ENCODE data around the gene IPMK.
"Not testable (repeated sequence)": the region's sequence is repeated elsewhere in the genome, so short reads cannot be mapped to it uniquely, and the experiment has no call there.

The IPMK gene

GRCh38 chr10:58229856-58230255 is 37.8 kb downstream of the IPMK start:
- not testable (repeated sequence) for DNase-seq (ENCODE audit: low read depth in 1 of 2, low spot score in 1 of 2)

DNA sequence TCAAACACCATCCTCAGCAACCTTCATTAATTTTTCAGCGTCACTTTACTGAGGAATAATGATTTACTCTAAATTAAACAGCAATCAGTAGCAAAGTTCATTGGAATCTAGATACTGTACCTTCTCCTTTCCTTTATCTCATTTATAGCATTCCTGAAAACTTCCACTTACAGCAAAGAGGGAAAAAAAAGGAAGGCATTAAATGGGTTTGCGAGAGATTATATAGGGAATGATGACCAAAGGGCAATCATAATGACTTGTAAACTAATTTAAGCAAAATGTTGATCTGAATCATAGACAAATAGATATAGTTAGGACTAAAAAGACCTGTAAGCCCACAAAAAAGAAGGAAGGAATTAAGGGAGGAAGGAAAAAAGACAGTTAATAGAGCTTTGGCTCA is 42.0 kb downstream of the IPMK start:
- no peak for DNase-seq (ENCODE audit: low read depth in 1 of 2, low spot score in 1 of 2)

DNA sequence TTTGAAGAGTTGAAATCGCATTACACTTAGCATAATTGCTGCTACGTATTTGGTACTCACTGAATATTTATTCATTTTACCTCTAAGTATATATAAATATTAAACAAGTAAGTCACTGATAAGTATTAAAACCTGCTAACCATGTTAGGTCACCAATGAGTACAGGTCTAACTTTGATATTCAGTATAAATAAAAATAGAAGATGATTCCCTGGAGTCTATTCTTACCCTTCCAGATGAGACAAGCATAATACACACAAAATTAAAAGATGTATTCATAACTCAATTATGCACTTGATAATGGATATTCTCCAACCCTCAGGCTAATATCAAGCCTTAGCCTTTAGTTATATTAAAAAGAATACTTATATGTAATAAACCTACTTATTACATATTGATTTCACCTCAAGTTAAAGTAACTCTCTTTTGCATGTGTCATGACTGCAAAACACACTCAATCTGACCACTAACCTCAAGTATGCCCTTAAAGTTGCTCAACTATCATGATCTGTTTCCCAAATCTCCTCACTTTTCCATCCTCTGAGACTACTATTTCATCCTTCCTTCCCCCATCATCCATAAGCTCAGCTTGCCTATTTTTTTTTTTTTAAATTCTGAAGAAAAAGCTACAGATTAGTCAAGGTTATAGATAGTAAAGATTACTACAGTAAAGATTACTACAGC is 46.8 kb downstream of the IPMK start:
- DNase-seq (ENCODE audit: low read depth in 1 of 2, low spot score in 1 of 2), result no peak

- DNase-seq (ENCODE audit: low read depth in 1 of 2, low spot score in 1 of 2), result no peak
These were observed 47.8 kb downstream of the IPMK start for GRCh38 chr10:58219875-58220274.

DNA sequence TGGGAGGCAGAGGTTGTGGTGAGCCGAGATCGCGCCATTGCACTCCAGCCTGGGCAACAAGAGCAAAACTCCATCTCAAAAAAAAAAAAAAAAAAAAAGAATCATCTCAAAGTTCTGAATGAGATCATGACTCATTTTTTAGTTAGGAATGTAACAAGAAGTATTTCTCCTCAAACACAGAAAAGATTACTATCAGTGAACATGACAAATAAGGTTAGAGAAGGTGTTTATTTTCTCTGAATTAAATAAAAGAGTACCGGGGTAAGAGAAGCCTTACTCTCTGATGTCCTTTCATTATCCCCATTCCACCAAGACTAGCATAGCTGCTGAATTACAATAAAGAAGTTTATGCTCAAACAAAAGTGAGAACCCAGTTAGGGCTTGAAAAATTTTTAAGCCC is 50.1 kb downstream of the IPMK start:
- DNase-seq (ENCODE audit: low read depth in 1 of 2, low spot score in 1 of 2), result no peak

DNA sequence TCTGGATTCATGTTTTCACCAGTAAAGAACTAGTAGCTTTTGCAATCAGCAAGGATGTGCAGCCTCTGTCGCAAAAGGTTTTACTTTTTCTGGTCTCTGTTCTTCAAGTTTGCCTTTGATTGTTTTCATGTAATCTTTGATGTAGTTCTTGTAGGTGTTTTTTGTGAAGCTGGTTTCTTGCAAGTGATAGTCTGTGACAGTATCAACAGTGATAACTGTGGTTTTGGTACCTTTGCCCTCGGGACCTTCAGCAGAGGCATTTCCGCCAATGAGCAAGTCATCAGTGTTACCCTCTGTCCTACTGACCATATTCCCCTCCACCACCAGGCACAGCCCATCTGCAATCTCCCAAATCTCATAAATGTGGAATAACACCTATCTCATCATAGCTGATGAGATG is 55.1 kb downstream of the IPMK start:
- DNase-seq (ENCODE audit: low read depth in 1 of 2, low spot score in 1 of 2), result no peak

DNA sequence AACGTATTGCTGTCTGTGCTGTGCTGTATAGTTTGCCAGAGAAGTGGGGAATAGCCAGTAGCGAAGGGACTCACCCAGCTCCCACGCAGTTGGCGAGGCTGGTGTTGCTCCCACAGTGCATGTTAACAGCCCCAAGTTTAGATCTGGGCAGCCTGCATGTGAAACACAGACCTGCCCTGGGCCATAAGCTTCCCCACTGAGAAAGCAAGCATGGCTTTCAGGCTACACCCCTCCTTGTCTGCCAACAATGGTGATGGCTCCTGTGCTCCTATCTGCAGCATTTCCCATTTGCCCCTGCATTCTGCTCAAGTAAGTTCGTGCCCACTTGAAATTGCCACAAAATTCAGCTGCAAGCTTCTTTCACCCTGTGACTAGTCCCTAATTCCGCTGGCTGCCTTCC is 57.5 kb downstream of the IPMK start:
- DNase-seq (ENCODE audit: low read depth in 1 of 2, low spot score in 1 of 2), result no peak

DNA sequence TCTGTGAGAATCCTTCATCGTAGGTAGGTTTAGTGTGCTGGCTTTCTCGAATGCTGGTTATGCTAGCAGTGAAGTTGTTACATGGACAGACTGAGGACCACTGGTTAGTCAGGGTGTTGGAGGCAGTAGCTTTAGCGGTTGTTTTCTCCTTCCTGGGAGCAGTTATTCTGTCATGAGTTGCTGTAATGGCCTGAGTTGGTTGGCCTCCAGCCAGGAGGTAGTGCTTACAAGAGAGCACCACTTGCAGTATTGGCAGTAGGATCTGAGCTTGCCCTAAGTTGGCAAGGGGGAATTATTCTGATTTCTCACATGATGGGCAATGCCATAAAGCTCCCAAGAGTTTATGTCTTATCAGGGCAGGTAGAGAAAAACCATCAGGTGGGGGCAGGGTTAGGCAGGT is 58.0 kb downstream of the IPMK start:
- DNase-seq (ENCODE audit: low read depth in 1 of 2, low spot score in 1 of 2), result no peak

DNA sequence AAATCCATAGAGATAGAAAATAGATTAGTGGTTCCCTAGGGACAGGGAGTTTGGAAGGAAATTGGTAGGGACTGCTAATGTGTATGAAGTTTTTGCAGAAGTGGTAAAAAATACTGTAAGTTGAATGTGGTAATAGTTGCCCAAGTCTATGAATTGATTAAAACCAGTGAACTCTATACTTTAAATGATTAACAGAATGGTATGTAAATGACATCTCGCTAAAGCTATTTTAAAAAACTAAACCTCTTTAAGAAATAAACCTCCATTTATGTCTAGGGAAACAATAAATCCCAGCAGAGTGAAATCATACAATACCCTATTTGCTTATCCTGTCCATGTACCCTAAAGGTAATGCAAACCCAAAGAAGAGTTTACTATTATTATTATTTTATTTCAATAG is 61.4 kb downstream of the IPMK start:
- DNase-seq (ENCODE audit: low read depth in 1 of 2, low spot score in 1 of 2), result no peak

DNA sequence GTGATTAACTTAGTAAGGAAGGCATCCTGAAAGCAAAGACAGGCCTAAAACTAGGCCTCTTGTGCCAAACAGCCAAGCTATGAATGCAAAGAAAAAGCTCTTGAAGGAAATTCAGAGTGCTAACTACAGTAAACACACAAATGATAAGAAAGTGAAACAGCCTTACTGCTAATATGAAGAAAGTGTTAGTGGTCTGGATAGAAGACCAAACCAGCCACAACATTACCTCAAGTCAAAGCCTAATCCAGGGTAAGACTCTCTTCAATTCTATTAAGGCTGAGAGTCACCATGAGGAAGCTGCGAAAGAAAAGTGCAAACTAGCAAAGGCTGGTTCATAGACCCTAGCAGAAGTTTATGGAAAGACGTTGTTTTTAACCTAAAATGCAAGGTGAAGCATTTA is 66.0 kb downstream of the IPMK start:
- DNase-seq (ENCODE audit: low read depth in 1 of 2, low spot score in 1 of 2), result no peak

- no peak for DNase-seq (ENCODE audit: low read depth in 1 of 2, low spot score in 1 of 2)
These were observed 78.4 kb downstream of the IPMK start for GRCh38 chr10:58189269-58189668.

GRCh38 chr10:58184120-58184670 is 83.5 kb downstream of the IPMK start:
- no peak for DNase-seq (ENCODE audit: low read depth in 1 of 2, low spot score in 1 of 2)

GRCh38 chr10:58180666-58181065 is 87.0 kb downstream of the IPMK start:
- DNase-seq (ENCODE audit: low read depth in 1 of 2, low spot score in 1 of 2), result no peak

DNA sequence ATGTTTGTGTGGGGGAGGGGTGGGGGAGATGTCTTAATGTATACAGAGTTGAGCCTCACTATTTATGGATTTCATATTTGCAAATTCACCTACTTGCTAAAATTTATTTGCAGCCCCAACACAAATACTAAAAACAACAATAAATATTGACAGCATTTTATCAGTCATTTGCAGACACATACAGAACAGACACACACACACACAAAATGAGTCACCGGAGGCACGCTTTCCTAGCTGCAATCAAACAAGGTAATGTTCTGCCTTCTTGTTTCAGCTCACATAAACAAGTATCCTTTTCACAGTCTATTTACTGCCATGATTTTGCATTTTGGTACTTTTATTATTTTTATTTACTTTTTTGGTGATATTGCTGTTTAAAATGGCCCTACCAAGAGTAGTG is 88.5 kb downstream of the IPMK start:
- no peak for DNase-seq (ENCODE audit: low read depth in 1 of 2, low spot score in 1 of 2)

DNA sequence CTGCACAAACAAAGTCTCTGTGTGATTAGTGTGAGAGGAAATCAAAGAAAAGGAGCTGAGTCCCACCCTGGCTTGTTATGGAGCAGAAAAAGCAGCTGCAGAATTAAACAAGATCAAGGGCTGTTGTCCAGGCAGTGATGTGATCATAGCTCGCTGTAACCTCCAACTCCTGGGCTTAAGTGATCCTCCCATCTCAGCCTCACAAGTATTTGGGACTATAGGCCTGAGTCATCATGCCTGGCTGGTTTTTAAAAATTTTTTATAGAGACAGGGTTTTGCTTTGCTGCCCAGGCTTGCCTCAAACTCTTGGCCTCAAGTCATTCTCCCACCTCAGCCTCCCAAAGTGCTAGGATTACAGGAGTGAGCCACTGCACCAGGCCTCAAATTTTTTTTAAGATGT is 88.9 kb downstream of the IPMK start:
- DNase-seq (ENCODE audit: low read depth in 1 of 2, low spot score in 1 of 2), result no peak

DNA sequence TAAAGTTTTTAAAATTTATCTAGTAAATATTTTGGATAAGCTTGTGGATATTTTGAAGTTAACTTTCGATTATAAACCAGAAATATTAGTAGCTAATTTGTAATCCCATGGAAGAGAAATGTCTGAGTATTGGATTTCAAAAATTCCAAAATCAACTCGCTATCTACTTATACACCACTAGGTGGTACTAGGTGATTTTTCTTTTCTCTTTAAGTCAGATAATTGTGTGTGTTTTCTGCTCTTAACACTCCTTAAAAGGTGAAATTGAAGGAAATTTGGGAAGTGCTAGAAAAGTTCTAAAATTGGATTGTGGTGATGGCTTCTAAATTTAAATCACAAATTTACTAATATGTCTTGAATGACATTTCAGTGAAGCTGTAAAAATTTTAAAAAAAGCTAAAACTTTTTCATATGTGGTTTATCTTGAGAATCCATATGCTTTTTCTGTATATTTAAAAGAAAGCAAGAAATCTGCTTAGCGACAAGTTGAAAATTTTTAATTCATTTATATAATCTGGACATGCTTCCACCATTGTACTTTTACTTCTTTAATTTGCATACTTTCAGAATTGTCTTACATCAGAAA is 90.2 kb downstream of the IPMK start:
- DNase-seq (ENCODE audit: low read depth in 1 of 2, low spot score in 1 of 2), result no peak

DNA sequence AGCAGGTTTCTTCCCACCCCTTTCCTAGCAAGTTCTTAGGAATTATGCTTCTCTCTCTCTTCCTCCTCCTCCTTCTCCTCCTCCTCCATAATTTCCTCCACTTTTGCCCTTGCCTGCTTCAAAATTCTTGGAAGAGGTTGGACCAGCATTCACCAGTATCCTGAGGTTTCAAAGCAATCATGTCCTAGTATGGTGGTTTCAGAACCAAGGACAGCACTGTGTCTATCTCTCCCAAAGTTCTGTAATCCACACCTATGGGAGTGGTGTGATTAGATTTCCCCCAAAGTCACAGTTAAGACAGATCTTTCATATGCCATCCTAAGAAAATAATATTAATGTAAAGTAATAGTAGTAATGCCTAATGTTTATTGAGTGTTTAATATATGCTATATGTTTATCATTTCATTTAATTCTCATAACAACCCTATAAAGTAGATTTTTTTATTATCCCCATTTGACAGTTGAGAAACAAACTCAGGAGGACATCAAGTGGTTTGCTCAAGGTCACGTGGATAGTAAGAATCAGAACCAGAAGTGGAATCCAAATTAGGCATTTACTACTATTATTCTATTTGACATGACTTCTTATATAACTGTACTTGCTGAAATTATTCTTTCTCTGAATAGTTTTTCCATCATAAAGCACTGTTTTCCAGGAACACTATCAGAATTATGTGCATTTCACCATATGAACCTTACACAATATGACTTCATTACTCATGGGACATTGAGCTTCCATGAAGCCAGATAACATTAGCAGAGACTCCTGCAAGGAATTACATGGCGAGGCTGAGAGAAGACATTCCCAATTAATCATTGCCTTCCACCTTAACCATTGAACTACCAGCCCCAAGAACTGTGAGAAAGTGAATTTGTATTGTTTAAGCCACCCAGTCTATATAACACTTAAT is 91.4 kb downstream of the IPMK start:
- no peak for DNase-seq (ENCODE audit: low read depth in 1 of 2, low spot score in 1 of 2)

- DNase-seq (ENCODE audit: low read depth in 1 of 2, low spot score in 1 of 2), result no peak
These were observed 92.9 kb downstream of the IPMK start for GRCh38 chr10:58174831-58175230.

- no peak for DNase-seq (ENCODE audit: low read depth in 1 of 2, low spot score in 1 of 2)
These were observed 94.3 kb downstream of the IPMK start for GRCh38 chr10:58173391-58173790.

DNA sequence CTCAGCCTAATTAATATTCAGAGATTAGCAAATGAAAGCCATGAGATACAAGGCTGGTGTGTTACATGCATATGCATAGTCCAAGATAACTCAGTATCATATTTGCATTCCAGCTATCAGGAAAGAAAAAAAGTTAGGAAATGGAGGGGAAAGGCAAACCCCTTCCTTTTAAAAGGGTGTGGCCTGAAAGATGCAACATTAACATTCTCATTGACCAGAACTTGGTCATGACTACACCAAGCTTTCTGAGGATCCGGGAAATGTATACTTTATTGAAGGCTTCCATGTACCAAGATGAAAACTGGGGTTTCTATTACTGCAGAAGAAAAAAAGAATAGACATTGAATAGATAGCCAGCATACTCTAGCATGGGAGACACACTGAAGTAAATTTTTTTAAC is 96.5 kb downstream of the IPMK start:
- no peak for DNase-seq (ENCODE audit: low read depth in 1 of 2, low spot score in 1 of 2)

DNA sequence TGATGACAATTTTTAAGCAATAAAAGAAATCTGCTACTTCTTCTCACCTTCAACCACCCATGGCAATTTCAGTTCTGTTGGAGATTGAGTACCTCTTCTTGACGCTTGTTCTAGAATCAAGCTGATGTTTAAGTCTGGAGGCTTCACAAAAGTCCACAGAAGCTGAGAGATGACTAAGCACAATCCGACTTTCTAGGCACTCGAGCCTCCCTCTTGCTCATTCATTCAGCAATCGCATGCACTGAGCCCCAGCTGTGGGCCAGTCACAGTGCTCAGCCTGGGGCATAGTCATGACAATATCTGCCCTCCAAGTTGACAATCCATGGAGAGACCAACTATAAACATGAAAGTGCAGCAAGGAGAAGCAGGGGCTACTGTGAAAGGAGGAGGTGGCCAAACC is 103.2 kb downstream of the IPMK start:
- DNase-seq (ENCODE audit: low read depth in 1 of 2, low spot score in 1 of 2), result no peak

GRCh38 chr10:58158806-58159205 is 108.9 kb downstream of the IPMK start:
- DNase-seq (ENCODE audit: low read depth in 1 of 2, low spot score in 1 of 2), result no peak
